ENCODE results near the gene CEP97.
A peak's percentile ranks its signal among the peaks of the same experiment; 100 is the strongest.

The CEP97 gene

GRCh38 chr3:101779047-101779821 is 54.8 kb downstream of the CEP97 start, which contains the start of gene NXPE3:
Gene NXPE3, plus strand, starts transcription at chr3:101779211. Its CDS starts 6,386 bp downstream, at chr3:101785597.
- peak; percentile 45 to 70 for DNase-seq

GRCh38 chr3:101779822-101780381 is 55.5 kb downstream of the CEP97 start:
- DNase-seq: no peak

GRCh38 chr3:101780661-101781060 is 56.2 kb downstream of the CEP97 start:
- no peak for DNase-seq

- no peak for DNase-seq
Measured at GRCh38 chr3:101781166-101781565, 56.8 kb downstream of the CEP97 start.

GRCh38 chr3:101784855-101785613 is 60.6 kb downstream of the CEP97 start:
- DNase-seq: no peak

GRCh38 chr3:101791778-101792177 is 67.4 kb downstream of the CEP97 start:
- DNase-seq: no peak

GRCh38 chr3:101796077-101796680 is 71.8 kb downstream of the CEP97 start:
- no peak for DNase-seq

GRCh38 chr3:101801174-101801573 is 76.8 kb downstream of the CEP97 start:
- no peak for DNase-seq

GRCh38 chr3:101802179-101802578 is 77.8 kb downstream of the CEP97 start:
- no peak for DNase-seq

GRCh38 chr3:101803173-101803782 is 78.9 kb downstream of the CEP97 start:
- peak in 1 of 2 experiments; percentile 7 for DNase-seq

- DNase-seq: no peak
Measured at GRCh38 chr3:101803939-101804338, 79.5 kb downstream of the CEP97 start.

GRCh38 chr3:101806491-101806890 is 82.1 kb downstream of the CEP97 start:
- no peak for DNase-seq

GRCh38 chr3:101807888-101808287 is 83.5 kb downstream of the CEP97 start:
- no peak for DNase-seq

GRCh38 chr3:101809178-101810021 is 85.0 kb downstream of the CEP97 start:
- DNase-seq: no peak

- no peak for DNase-seq
Measured at GRCh38 chr3:101810022-101810418, 85.6 kb downstream of the CEP97 start.

- DNase-seq: no peak
Measured at GRCh38 chr3:101811875-101812274, 87.5 kb downstream of the CEP97 start.

- DNase-seq: no peak
Measured at GRCh38 chr3:101812895-101813294, 88.5 kb downstream of the CEP97 start.

GRCh38 chr3:101813817-101814440 is 89.5 kb downstream of the CEP97 start:
- no peak for DNase-seq

GRCh38 chr3:101814835-101815234 is 90.4 kb downstream of the CEP97 start:
- DNase-seq: no peak

- no peak for DNase-seq
Measured at GRCh38 chr3:101816215-101817149, 92.1 kb downstream of the CEP97 start.

Data from NCI-H187 (cell line).